GM19025 (cell line): ENCODE results near the gene ALKBH4.

Experiments
- ATAC-seq: cut with Tn5 transposase; IDR thresholded peaks from one replicate; pipeline ENCODE4 v1.9.1; 2021; ENCODE audit warnings: mild to moderate bottlenecking, low read depth, moderate library complexity; ENCODE audit not compliant: unreplicated experiment

The ALKBH4 gene

GRCh38 chr7:102432442-102433218, 32.0 kb downstream of the ALKBH4 start:
- peak; percentile 22 for ATAC-seq

GRCh38 chr7:102431617-102432298, 32.9 kb downstream of the ALKBH4 start:
- ATAC-seq = no peak

- no peak for ATAC-seq
Observed at GRCh38 chr7:102429141-102429899, 35.3 kb downstream of the ALKBH4 start.

- no peak for ATAC-seq
Observed at GRCh38 chr7:102427019-102427405, 37.7 kb downstream of the ALKBH4 start.

GRCh38 chr7:102426268-102427018, 38.2 kb downstream of the ALKBH4 start:
- ATAC-seq = peak; percentile 37

- peak; percentile 61 for ATAC-seq
Observed at GRCh38 chr7:102425639-102426267, 38.9 kb downstream of the ALKBH4 start.

- peak; percentile 33 for ATAC-seq
Observed at GRCh38 chr7:102424787-102425218, 39.9 kb downstream of the ALKBH4 start.

- no peak for ATAC-seq
Observed at GRCh38 chr7:102424129-102424551, 40.5 kb downstream of the ALKBH4 start.

- ATAC-seq = no peak
Observed at GRCh38 chr7:102421706-102422240, 42.9 kb downstream of the ALKBH4 start.

GRCh38 chr7:102418592-102418991, 46.1 kb downstream of the ALKBH4 start:
- ATAC-seq = no peak

- no peak for ATAC-seq
Observed at GRCh38 chr7:102417105-102417504, 47.6 kb downstream of the ALKBH4 start.

- ATAC-seq = no peak
Observed at GRCh38 chr7:102416406-102416805, 48.3 kb downstream of the ALKBH4 start.

- no peak for ATAC-seq
Observed at GRCh38 chr7:102415685-102416225, 48.9 kb downstream of the ALKBH4 start.

GRCh38 chr7:102413611-102414010, 51.1 kb downstream of the ALKBH4 start:
- no peak for ATAC-seq

GRCh38 chr7:102413091-102413490, 51.6 kb downstream of the ALKBH4 start:
- ATAC-seq = no peak

GRCh38 chr7:102412548-102412947, 52.1 kb downstream of the ALKBH4 start:
- ATAC-seq = no peak

GRCh38 chr7:102410918-102411317, 53.7 kb downstream of the ALKBH4 start:
- no peak for ATAC-seq

- no peak for ATAC-seq
Observed at GRCh38 chr7:102410123-102410522, 54.5 kb downstream of the ALKBH4 start.

GRCh38 chr7:102409340-102409739, 55.3 kb downstream of the ALKBH4 start:
- no peak for ATAC-seq
